ENCODE results near the gene CLPTM1. TPM values are rescaled to one million over a fixed set of nuclear protein-coding genes. Genes with fewer than 3 reads are reported as not detected.

The CLPTM1 gene
- polyA plus RNA-seq, 1 of the 3 experiments (the other 2 are of a cell fraction): 86.5 TPM

DNA sequence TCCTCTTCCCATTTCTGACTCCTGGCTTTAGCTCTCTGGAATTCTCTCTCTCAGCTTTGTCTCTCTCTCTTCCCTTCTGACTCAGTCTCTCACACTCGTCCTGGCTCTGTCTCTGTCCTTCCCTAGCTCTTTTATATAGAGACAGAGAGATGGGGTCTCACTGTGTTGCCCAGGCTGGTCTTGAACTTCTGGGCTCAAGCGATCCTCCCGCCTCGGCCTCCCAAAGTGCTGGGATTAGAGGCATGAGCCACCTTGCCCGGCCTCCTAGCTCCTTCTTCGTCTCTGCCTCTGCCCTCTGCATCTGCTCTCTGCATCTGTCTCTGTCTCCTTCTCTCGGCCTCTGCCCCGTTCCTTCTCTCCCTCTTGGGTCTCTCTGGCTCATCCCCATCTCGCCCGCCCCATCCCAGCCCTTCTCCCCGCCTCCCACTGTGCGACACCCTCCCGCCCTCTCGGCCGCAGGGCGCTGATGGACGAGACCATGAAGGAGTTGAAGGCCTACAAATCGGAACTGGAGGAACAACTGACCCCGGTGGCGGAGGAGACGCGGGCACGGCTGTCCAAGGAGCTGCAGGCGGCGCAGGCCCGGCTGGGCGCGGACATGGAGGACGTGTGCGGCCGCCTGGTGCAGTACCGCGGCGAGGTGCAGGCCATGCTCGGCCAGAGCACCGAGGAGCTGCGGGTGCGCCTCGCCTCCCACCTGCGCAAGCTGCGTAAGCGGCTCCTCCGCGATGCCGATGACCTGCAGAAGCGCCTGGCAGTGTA, 46.9 kb upstream of the CLPTM1 start (continued):
- TF ChIP-seq, protein P1, sequence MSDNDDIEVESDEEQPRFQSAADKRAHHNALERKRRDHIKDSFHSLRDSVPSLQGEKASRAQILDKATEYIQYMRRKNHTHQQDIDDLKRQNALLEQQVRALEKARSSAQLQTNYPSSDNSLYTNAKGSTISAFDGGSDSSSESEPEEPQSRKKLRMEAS (IDR thresholded peaks at IDR 0.05; ENCODE audit: low read depth): no peak
- TF ChIP-seq JUND (IDR thresholded peaks at IDR 0.05) (no peak), POLR2AphosphoS5 (IDR thresholded peaks at IDR 0.05; ENCODE audit: low read depth, low read length) (no peak), FOXJ3 (CRISPR knock-in tag; IDR thresholded peaks at IDR 0.05) (no peak)

DNA sequence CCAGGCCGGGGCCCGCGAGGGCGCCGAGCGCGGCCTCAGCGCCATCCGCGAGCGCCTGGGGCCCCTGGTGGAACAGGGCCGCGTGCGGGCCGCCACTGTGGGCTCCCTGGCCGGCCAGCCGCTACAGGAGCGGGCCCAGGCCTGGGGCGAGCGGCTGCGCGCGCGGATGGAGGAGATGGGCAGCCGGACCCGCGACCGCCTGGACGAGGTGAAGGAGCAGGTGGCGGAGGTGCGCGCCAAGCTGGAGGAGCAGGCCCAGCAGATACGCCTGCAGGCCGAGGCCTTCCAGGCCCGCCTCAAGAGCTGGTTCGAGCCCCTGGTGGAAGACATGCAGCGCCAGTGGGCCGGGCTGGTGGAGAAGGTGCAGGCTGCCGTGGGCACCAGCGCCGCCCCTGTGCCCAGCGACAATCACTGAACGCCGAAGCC, 46.3 kb upstream of the CLPTM1 start:
- 94% methylated on average over 19 of the region's 44 CpGs for WGBS (ENCODE audit: low lambda C conversion rate)

More for the DNA sequence above, 46.3 kb upstream of the CLPTM1 start:
- ChIA-PET POLR2A (no interaction called here), CTCF (interaction anchor here (6.2 kb wide), 1 partner anchor 42 kb away, joined by 57 read pairs; no protein-coding TSS in a partner anchor)
- H3K4me2 ChIP-seq: no peak overlapping the region
- TF ChIP-seq TCF12 (IDR thresholded peaks at IDR 0.05) (no peak), FOXM1 (IDR thresholded peaks at IDR 0.05; ENCODE audit: low read depth) (no peak), MEF2A (IDR thresholded peaks at IDR 0.05; ENCODE audit: borderline replicate concordance, low read depth) (no peak), RAD21 (IDR thresholded peaks at IDR 0.05; ENCODE audit: low read length) (no peak), RCOR1 (IDR thresholded peaks at IDR 0.05; ENCODE audit: low read length) (no peak), SIN3A (IDR thresholded peaks at IDR 0.05; ENCODE audit: borderline replicate concordance, low read depth, low read length) (no peak), NFIC (IDR thresholded peaks at IDR 0.05; ENCODE audit: borderline replicate concordance) (no peak), EP300 (IDR thresholded peaks at IDR 0.05; ENCODE audit: borderline replicate concordance in 1 of 2, low read depth in 1 of 2, low read length in 1 of 2) (no peak)
- TF ChIP-seq, protein P2, sequence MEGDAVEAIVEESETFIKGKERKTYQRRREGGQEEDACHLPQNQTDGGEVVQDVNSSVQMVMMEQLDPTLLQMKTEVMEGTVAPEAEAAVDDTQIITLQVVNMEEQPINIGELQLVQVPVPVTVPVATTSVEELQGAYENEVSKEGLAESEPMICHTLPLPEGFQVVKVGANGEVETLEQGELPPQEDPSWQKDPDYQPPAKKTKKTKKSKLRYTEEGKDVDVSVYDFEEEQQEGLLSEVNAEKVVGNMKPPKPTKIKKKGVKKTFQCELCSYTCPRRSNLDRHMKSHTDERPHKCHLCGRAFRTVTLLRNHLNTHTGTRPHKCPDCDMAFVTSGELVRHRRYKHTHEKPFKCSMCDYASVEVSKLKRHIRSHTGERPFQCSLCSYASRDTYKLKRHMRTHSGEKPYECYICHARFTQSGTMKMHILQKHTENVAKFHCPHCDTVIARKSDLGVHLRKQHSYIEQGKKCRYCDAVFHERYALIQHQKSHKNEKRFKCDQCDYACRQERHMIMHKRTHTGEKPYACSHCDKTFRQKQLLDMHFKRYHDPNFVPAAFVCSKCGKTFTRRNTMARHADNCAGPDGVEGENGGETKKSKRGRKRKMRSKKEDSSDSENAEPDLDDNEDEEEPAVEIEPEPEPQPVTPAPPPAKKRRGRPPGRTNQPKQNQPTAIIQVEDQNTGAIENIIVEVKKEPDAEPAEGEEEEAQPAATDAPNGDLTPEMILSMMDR (IDR thresholded peaks at IDR 0.05): no peak
- TF ChIP-seq, protein P3, sequence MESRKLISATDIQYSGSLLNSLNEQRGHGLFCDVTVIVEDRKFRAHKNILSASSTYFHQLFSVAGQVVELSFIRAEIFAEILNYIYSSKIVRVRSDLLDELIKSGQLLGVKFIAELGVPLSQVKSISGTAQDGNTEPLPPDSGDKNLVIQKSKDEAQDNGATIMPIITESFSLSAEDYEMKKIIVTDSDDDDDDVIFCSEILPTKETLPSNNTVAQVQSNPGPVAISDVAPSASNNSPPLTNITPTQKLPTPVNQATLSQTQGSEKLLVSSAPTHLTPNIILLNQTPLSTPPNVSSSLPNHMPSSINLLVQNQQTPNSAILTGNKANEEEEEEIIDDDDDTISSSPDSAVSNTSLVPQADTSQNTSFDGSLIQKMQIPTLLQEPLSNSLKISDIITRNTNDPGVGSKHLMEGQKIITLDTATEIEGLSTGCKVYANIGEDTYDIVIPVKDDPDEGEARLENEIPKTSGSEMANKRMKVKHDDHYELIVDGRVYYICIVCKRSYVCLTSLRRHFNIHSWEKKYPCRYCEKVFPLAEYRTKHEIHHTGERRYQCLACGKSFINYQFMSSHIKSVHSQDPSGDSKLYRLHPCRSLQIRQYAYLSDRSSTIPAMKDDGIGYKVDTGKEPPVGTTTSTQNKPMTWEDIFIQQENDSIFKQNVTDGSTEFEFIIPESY (IDR thresholded peaks at IDR 0.05; ENCODE audit: borderline replicate concordance, low read depth): no peak
- no peaks in the 10 kb centered on the region for H3K9me2 ChIP-seq
- no peak overlapping the region for H2AFZ ChIP-seq (ENCODE audit: low read depth)
- H3K36me3 ChIP-seq (replicated peaks in 1 of 2; ENCODE audit: control insufficient read depth in 1 of 2, insufficient read depth in 2 of 2, low read length in 1 of 2): no peaks in the 10 kb centered on the region
- H3K9ac ChIP-seq: no peak overlapping the region
- H3K79me2 ChIP-seq (ENCODE audit: insufficient read depth): no peaks in the 10 kb centered on the region
- peaks cover 4 to 12% of the 10 kb centered on the region in 2 experiments; a peak in 1 of 4 replicates for H3K4me1 ChIP-seq (ENCODE audit: control insufficient read depth in 1 of 2, insufficient read depth in 2 of 2, low read depth in 1 of 2, low read length in 1 of 2)
- H3K9me3 ChIP-seq: no peaks in the 10 kb centered on the region
- no peak overlapping the region for H3K4me3 ChIP-seq (ENCODE audit: low read depth in 2 of 2, low read length in 1 of 2)
- H3K27me3 ChIP-seq (ENCODE audit: insufficient read depth): no peaks in the 10 kb centered on the region
- no peak overlapping the region for H3K27ac ChIP-seq (ENCODE audit: low read depth in 2 of 2, low read length in 1 of 2)
- peak; percentile 21 for DNase-seq
- no peaks in the 10 kb centered on the region for H4K20me1 ChIP-seq (ENCODE audit: insufficient read depth)
- H3F3A ChIP-seq (replicated peaks; ENCODE audit: insufficient read depth): peaks cover 14% of the 10 kb centered on the region

All from SK-N-SH (cell line).